Sigmoid colon (tissue), 7 donors: ENCODE results near the gene TNNT3. TPM values are rescaled to one million over a fixed set of nuclear protein-coding genes. Genes with fewer than 3 reads are reported as not detected.
A peak's percentile ranks its signal among the peaks of the same experiment; 100 is the strongest.

Source experiments
- DNase-seq: peaks from one replicate; pipeline ENCODE4 v3.0.0-alpha.2; 2019
- H3K27ac ChIP-seq, 4 donors: fragments of 200-600 bp; sonication (generic); one replicate each; pipeline ENCODE4 v1.5.1; 2016 to 2019; ENCODE audit warnings: mild to moderate bottlenecking in 1 of 4
- H3K27me3 ChIP-seq, 3 donors: fragments of 200-600 bp; sonication (generic); one replicate each; pipeline ENCODE4 v1.5.1; 2019; ENCODE audit warnings: mild to moderate bottlenecking in 1 of 3
- H3K36me3 ChIP-seq, 4 donors: fragments of 200-600 bp; sonication (generic); one replicate each; pipeline ENCODE4 v1.5.1; 2016 to 2019
- H3K4me1 ChIP-seq, 4 donors: fragments of 200-600 bp; sonication (generic); one replicate each; pipeline ENCODE4 v1.5.1; 2017 to 2019
- H3K4me3 ChIP-seq, 4 donors: fragments of 200-600 bp; sonication (generic); one replicate each; pipeline ENCODE4 v1.5.1; 2017 to 2019; ENCODE audit warnings: mild to moderate bottlenecking in 2 of 4, moderate library complexity in 1 of 4
- H3K9me3 ChIP-seq, 4 donors: fragments of 200-600 bp in 3 of 4; sonication (generic) in 3 of 4; one replicate each; pipeline versions ENCODE4 v1.5.1 to v1.6.1; 2013 to 2019
- CTCF ChIP-seq, 4 experiments: fragments of 450-650 bp in 3 of 4; fragments of 200-600 bp in 1 of 4; IDR thresholded peaks; one replicate each; pipeline ENCODE4 v1.5.1; 2016 to 2019; ENCODE audit warnings: antibody characterized with exemption in 4 of 4, mild to moderate bottlenecking in 3 of 4, moderate library complexity in 2 of 4
- EP300 ChIP-seq, 4 donors: sonication (generic); formaldehyde crosslinking; IDR thresholded peaks; one replicate each; pipeline ENCODE4 v1.6.1; 2017; ENCODE audit warnings: antibody characterized with exemption in 4 of 4
- POLR2A ChIP-seq, 2 donors: fragments of 450-650 bp; IDR thresholded peaks; one replicate each; pipeline ENCODE4 v1.6.1; 2016; ENCODE audit warnings: antibody characterized with exemption in 2 of 2, mild to moderate bottlenecking in 2 of 2, moderate library complexity in 2 of 2
- POLR2AphosphoS5 ChIP-seq, 4 donors: sonication (generic); formaldehyde crosslinking; IDR thresholded peaks; one replicate each; pipeline ENCODE4 v1.6.1; 2017; ENCODE audit warnings: antibody characterized with exemption in 4 of 4
- WGBS, 2 donors: extraction: QIAGEN DNeasy Blood & Tissue Kit; methylation state at CpG; one replicate each; pipeline ENCODE4 v1.1.7; 2013; 5-methylcytosine and 5-hydroxymethylcytosine counted together
- intact Hi-C: fragments of 100-400 bp; cut with DNase I; formaldehyde crosslinking; loops from one replicate; pipeline ENCODE4 v1.15.1; 2023
- polyA plus RNA-seq, 3 donors: library from polyadenylated mRNA; stranded (reverse); fragments of 200-250 nt; gene quantifications; one replicate each; pipeline ENCODE4 v1.2.3, GENCODE V29; 2013
- total RNA-seq, 4 donors: library from RNA; depleted of rRNA; stranded (reverse); fragments of >200 nt; gene quantifications; one replicate each; pipeline ENCODE4 v1.1.0, GENCODE V29; 2016
- donor health status: healthy with polysubstance abuse.
- donor health status: Bipolar disorder and iron deficiency.
- donor health status: healthy.

TNNT3 gene
- total and polyA plus RNA-seq, 7 donors, result 1.2 to 17.2 (median 4.4) TPM; not detected in 1

- peak; percentile 80 for DNase-seq
- peak overlapping the region; percentile 24 to 78 (median 66) for H3K27ac ChIP-seq
- WGBS, 2 donors, result 25 to 50% methylated on average over 26 of the region's 26 CpGs
- H3K4me3 ChIP-seq, result peak overlapping the region in 2 of 4 donors; percentile 2 to 19
- H3K36me3 ChIP-seq, result no peaks in the 10 kb centered on the region
- TF ChIP-seq CTCF (IDR thresholded peaks at IDR 0.05), result peak in 3 of 4 experiments; percentile 10 to 35 (median 19)
- TF ChIP-seq POLR2AphosphoS5 (IDR thresholded peaks at IDR 0.05), result peak in 1 of 4 donors; percentile 8
- TF ChIP-seq POLR2A (IDR thresholded peaks at IDR 0.05), result no peak
- no peak for TF ChIP-seq EP300 (IDR thresholded peaks at IDR 0.05)
- H3K9me3 ChIP-seq, result no peaks in the 10 kb centered on the region
- peaks cover 0 to 14% (median 10%) of the 10 kb centered on the region in 3 donors for H3K27me3 ChIP-seq
- intact Hi-C loops, result no loop called here
- peaks cover 0 to 49% (median 40%) of the 10 kb centered on the region in 4 donors for H3K4me1 ChIP-seq
These were observed 43.0 kb upstream of the TNNT3 start for GRCh38 chr11:1876361-1877063.

GRCh38 chr11:1877211-1878136 is 42.0 kb upstream of the TNNT3 start:
- H3K27me3 ChIP-seq, result peaks cover 0 to 6% (median 6%) of the 10 kb centered on the region in 3 donors
- peak; percentile 80 for DNase-seq
- H3K27ac ChIP-seq, result peak overlapping the region; percentile 59 to 78 (median 66)
- H3K4me1 ChIP-seq, result peaks cover 0 to 58% (median 49%) of the 10 kb centered on the region in 4 donors
- intact Hi-C loops, result no loop called here
- H3K9me3 ChIP-seq, result no peaks in the 10 kb centered on the region
- H3K36me3 ChIP-seq, result no peaks in the 10 kb centered on the region
- 30 to 59% methylated on average over 33 of the region's 33 CpGs for WGBS, 2 donors
- H3K4me3 ChIP-seq, result no peak overlapping the region
- TF ChIP-seq EP300 (IDR thresholded peaks at IDR 0.05) (no peak), POLR2AphosphoS5 (IDR thresholded peaks at IDR 0.05) (peak in 1 of 4 donors; percentile 7)

GRCh38 chr11:1878137-1879031 is 41.1 kb upstream of the TNNT3 start:
- Histone ChIP-seq H3K4me1 (peaks cover 0 to 59% (median 51%) of the 10 kb centered on the region in 4 donors), H3K9me3 (no peaks in the 10 kb centered on the region), H3K4me3 (no peak overlapping the region), H3K27me3 (peaks cover 0 to 6% (median 6%) of the 10 kb centered on the region in 3 donors), H3K27ac (peak overlapping the region; percentile 59 to 78 (median 66)), H3K36me3 (no peaks in the 10 kb centered on the region)
- 84 to 86% methylated on average over 30 of the region's 30 CpGs for WGBS, 2 donors
- TF ChIP-seq POLR2A (IDR thresholded peaks at IDR 0.05) (no peak), POLR2AphosphoS5 (IDR thresholded peaks at IDR 0.05) (peak in 1 of 4 donors; percentile 14)
- intact Hi-C loops, result no loop called here
- DNase-seq, result peak; percentile 76

- Histone ChIP-seq H3K36me3 (peaks cover 0 to 2% (median 0%) of the 10 kb centered on the region in 4 donors), H3K27ac (peak overlapping the region; percentile 65 to 78 (median 68)), H3K9me3 (no peaks in the 10 kb centered on the region), H3K4me1 (peaks cover 0 to 59% (median 51%) of the 10 kb centered on the region in 4 donors), H3K4me3 (no peak overlapping the region), H3K27me3 (peaks cover 0 to 6% (median 4%) of the 10 kb centered on the region in 3 donors)
- WGBS, 2 donors, result 77 to 91% methylated on average over 13 of the region's 13 CpGs
- DNase-seq, result peak; percentile 64
- intact Hi-C loops, result no loop called here
- no peak for TF ChIP-seq POLR2A (IDR thresholded peaks at IDR 0.05)
- TF ChIP-seq CTCF (IDR thresholded peaks at IDR 0.05), result no peak
- no peak for TF ChIP-seq POLR2AphosphoS5 (IDR thresholded peaks at IDR 0.05)
- TF ChIP-seq EP300 (IDR thresholded peaks at IDR 0.05), result no peak
These were observed 40.1 kb upstream of the TNNT3 start for GRCh38 chr11:1879342-1879940.
